K562 (cell line): ENCODE data around the gene SMIM29. TPM values are rescaled to one million over a fixed set of nuclear protein-coding genes. Genes with fewer than 3 reads are reported as not detected.

Source experiments
- BCL6 ChIP-seq: fragments of 250-450 bp; sonication (Bioruptor Pico); IDR thresholded peaks from 2 replicates; pipeline ENCODE4 v1.4.0; 2020
- FOSL1 ChIP-seq: fragments of 200-800 bp; sonication (Bioruptor generic); conservative IDR thresholded peaks from 2 replicates; pipeline ENCODE4 v1.6.1; 2016; ENCODE audit warnings: missing genetic modification characterization, missing compliant biosample characterization
- KLF13 ChIP-seq: fragments of 450-650 bp; IDR thresholded peaks from 2 replicates; pipeline ENCODE4 v1.6.1; 2016; ENCODE audit warnings: missing genetic modification characterization, low read depth, mild to moderate bottlenecking, missing compliant biosample characterization, moderate library complexity, borderline replicate concordance
- SP1 ChIP-seq: sonication (generic); formaldehyde crosslinking; IDR thresholded peaks from 2 replicates; pipeline ENCODE4 v1.8.1; 2022; ENCODE audit warnings: mild to moderate bottlenecking, missing genetic modification reagents
- ZKSCAN8 ChIP-seq: fragments of 200-800 bp; sonication (Bioruptor generic); IDR thresholded peaks from 2 replicates; pipeline ENCODE4 v1.6.1; 2016; ENCODE audit warnings: missing genetic modification characterization, missing compliant biosample characterization
- ZNF175 ChIP-seq: fragments of 200-800 bp; sonication (Bioruptor generic); IDR thresholded peaks from 2 replicates; pipeline ENCODE4 v1.6.1; 2016; ENCODE audit warnings: low read depth, mild to moderate bottlenecking, missing genetic modification characterization, missing compliant biosample characterization
- ZNF354B ChIP-seq: fragments of 250-450 bp; sonication (Bioruptor Pico); IDR thresholded peaks from 2 replicates; pipeline ENCODE4 v1.4.0; 2020
- ZNF408 ChIP-seq: fragments of 250-450 bp; sonication (Bioruptor Pico); IDR thresholded peaks from 2 replicates; pipeline ENCODE4 v1.4.0; 2020; ENCODE audit warnings: low read depth, mild to moderate bottlenecking, moderate library complexity
- ZNF561 ChIP-seq: fragments of 450-650 bp; formaldehyde crosslinking; conservative IDR thresholded peaks from 2 replicates; pipeline ENCODE4 v1.4.0; 2020; ENCODE audit warnings: mild to moderate bottlenecking, moderate library complexity
- polyA plus RNA-seq, 8 experiments: library from polyadenylated mRNA; depleted of rRNA in 4 of 8; stranded (reverse) in 5 of 8; unstranded in 3 of 8; fragments of >200 nt; fragmentation: Nextera tagmentation in 2 of 8; fragmentation: Illumina TruSeq in 1 of 8; extraction: Ambion mirVana in 2 of 8; extraction: Trizol in 1 of 8; gene quantifications; 2 replicates each; pipeline versions ENCODE4 v1.2.1 to v1.2.3, GENCODE V29; 2011 to 2014; ENCODE audit warnings: inconsistent platforms in 1 of 8, missing spikeins in 1 of 8
- total RNA-seq, 7 experiments: library from RNA; depleted of rRNA in 6 of 7; stranded (reverse); fragments of >200 nt in 6 of 7; fragmentation: Illumina TruSeq in 2 of 7; extraction: Trizol in 2 of 7; gene quantifications; 2 replicates each; pipeline versions ENCODE4 v1.2.1 to v1.2.3, GENCODE V29; 2011 to 2021; ENCODE audit warnings: low replicate concordance in 1 of 7
- TF ChIP-seq, protein P1 (sequence below): fragments of 200-400 bp; formaldehyde crosslinking; IDR thresholded peaks from 2 replicates; pipeline ENCODE4 v1.6.1; 2017; ENCODE audit warnings: mild to moderate bottlenecking, low read depth, low read length, moderate library complexity
- TF ChIP-seq, protein P2 (sequence below), 2 experiments: fragments of 450-650 bp; IDR thresholded peaks; 2 replicates each; pipeline ENCODE4 v1.6.1; 2016
- TF ChIP-seq, protein P3 (sequence below): fragments of 250-450 bp; sonication (Bioruptor Pico); IDR thresholded peaks from 2 replicates; pipeline ENCODE4 v1.5.0; 2020; ENCODE audit warnings: mild to moderate bottlenecking, borderline replicate concordance
- TF ChIP-seq, protein P4 (sequence below): fragments of 250-450 bp; sonication (Bioruptor Pico); IDR thresholded peaks from 2 replicates; pipeline ENCODE4 v1.4.0; 2020

Gene SMIM29
- total and polyA plus RNA-seq, 9 of the 15 experiments (the other 6 are each of a cell fraction or from before 2014, with no cell fraction given) = 6.5 to 36.7 (median 20.9) TPM

DNA sequence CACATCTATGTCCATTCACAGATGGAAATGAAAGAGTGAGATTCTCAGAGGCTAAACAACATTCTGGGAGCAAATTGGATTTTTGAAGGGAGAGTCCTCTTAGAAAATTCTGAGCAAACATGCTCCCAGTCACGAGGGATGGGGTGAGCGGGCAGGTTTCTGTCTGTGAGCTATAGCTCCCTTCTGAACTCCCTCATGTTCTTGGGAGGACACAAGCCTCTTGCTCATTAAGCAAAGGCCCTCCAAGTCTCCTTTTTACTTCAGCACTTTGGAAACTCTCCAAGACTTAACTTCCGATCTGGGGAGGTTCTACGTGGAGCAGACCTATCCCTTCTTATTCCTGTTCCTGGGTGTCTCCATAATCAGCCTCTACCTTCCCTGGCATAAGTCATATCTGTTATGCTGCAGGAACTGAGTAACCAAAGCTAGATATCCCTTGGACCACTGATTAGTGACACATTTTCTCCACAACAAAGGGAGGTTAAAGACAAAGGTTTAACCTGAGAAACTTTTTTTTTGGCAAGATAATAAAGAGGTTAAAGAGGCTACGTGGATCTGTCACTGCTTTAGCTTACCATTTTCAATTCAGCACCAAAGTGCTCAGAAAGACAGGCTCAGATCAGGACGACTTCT lies 33.0 kb upstream of the SMIM29 start (continued):
- TF ChIP-seq SP1 (CRISPR knock-in tag) = peak; percentile 46; the same call in 1 of the 2 replicates
- TF ChIP-seq ZNF561 (CRISPR knock-in tag) = no peak
- TF ChIP-seq KLF13 = no peak
- no peak for TF ChIP-seq ZNF354B (CRISPR knock-in tag)
- TF ChIP-seq, protein P1, sequence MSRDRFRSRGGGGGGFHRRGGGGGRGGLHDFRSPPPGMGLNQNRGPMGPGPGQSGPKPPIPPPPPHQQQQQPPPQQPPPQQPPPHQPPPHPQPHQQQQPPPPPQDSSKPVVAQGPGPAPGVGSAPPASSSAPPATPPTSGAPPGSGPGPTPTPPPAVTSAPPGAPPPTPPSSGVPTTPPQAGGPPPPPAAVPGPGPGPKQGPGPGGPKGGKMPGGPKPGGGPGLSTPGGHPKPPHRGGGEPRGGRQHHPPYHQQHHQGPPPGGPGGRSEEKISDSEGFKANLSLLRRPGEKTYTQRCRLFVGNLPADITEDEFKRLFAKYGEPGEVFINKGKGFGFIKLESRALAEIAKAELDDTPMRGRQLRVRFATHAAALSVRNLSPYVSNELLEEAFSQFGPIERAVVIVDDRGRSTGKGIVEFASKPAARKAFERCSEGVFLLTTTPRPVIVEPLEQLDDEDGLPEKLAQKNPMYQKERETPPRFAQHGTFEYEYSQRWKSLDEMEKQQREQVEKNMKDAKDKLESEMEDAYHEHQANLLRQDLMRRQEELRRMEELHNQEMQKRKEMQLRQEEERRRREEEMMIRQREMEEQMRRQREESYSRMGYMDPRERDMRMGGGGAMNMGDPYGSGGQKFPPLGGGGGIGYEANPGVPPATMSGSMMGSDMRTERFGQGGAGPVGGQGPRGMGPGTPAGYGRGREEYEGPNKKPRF = no peak
- TF ChIP-seq, protein P2, sequence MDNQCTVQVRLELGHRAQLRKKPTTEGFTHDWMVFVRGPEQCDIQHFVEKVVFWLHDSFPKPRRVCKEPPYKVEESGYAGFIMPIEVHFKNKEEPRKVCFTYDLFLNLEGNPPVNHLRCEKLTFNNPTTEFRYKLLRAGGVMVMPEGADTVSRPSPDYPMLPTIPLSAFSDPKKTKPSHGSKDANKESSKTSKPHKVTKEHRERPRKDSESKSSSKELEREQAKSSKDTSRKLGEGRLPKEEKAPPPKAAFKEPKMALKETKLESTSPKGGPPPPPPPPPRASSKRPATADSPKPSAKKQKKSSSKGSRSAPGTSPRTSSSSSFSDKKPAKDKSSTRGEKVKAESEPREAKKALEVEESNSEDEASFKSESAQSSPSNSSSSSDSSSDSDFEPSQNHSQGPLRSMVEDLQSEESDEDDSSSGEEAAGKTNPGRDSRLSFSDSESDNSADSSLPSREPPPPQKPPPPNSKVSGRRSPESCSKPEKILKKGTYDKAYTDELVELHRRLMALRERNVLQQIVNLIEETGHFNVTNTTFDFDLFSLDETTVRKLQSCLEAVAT (IDR thresholded peaks at IDR 0.05) = peak in 1 of 2 experiments; percentile 83; a peak in 2 of 4 replicates
- TF ChIP-seq, protein P3, sequence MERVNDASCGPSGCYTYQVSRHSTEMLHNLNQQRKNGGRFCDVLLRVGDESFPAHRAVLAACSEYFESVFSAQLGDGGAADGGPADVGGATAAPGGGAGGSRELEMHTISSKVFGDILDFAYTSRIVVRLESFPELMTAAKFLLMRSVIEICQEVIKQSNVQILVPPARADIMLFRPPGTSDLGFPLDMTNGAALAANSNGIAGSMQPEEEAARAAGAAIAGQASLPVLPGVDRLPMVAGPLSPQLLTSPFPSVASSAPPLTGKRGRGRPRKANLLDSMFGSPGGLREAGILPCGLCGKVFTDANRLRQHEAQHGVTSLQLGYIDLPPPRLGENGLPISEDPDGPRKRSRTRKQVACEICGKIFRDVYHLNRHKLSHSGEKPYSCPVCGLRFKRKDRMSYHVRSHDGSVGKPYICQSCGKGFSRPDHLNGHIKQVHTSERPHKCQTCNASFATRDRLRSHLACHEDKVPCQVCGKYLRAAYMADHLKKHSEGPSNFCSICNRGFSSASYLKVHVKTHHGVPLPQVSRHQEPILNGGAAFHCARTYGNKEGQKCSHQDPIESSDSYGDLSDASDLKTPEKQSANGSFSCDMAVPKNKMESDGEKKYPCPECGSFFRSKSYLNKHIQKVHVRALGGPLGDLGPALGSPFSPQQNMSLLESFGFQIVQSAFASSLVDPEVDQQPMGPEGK = no peak
- TF ChIP-seq ZKSCAN8 (CRISPR knock-in tag) = no peak
- TF ChIP-seq ZNF175 (CRISPR knock-in tag) = no peak
- no peak for TF ChIP-seq BCL6 (CRISPR knock-in tag)
- peak; percentile 96 for TF ChIP-seq FOSL1 (tag)
- TF ChIP-seq, protein P4, sequence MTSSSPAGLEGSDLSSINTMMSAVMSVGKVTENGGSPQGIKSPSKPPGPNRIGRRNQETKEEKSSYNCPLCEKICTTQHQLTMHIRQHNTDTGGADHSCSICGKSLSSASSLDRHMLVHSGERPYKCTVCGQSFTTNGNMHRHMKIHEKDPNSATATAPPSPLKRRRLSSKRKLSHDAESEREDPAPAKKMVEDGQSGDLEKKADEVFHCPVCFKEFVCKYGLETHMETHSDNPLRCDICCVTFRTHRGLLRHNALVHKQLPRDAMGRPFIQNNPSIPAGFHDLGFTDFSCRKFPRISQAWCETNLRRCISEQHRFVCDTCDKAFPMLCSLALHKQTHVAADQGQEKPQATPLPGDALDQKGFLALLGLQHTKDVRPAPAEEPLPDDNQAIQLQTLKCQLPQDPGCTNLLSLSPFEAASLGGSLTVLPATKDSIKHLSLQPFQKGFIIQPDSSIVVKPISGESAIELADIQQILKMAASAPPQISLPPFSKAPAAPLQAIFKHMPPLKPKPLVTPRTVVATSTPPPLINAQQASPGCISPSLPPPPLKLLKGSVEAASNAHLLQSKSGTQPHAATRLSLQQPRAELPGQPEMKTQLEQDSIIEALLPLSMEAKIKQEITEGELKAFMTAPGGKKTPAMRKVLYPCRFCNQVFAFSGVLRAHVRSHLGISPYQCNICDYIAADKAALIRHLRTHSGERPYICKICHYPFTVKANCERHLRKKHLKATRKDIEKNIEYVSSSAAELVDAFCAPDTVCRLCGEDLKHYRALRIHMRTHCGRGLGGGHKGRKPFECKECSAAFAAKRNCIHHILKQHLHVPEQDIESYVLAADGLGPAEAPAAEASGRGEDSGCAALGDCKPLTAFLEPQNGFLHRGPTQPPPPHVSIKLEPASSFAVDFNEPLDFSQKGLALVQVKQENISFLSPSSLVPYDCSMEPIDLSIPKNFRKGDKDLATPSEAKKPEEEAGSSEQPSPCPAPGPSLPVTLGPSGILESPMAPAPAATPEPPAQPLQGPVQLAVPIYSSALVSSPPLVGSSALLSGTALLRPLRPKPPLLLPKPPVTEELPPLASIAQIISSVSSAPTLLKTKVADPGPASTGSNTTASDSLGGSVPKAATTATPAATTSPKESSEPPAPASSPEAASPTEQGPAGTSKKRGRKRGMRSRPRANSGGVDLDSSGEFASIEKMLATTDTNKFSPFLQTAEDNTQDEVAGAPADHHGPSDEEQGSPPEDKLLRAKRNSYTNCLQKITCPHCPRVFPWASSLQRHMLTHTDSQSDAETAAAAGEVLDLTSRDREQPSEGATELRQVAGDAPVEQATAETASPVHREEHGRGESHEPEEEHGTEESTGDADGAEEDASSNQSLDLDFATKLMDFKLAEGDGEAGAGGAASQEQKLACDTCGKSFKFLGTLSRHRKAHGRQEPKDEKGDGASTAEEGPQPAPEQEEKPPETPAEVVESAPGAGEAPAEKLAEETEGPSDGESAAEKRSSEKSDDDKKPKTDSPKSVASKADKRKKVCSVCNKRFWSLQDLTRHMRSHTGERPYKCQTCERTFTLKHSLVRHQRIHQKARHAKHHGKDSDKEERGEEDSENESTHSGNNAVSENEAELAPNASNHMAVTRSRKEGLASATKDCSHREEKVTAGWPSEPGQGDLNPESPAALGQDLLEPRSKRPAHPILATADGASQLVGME (CRISPR knock-in tag) = no peak
- TF ChIP-seq ZNF408 (CRISPR knock-in tag) = no peak
